Measurements from ENCODE around the gene RFNG.

- no peak for TF ChIP-seq CTCF (IDR thresholded peaks at IDR 0.05)
- TF ChIP-seq EZH2phosphoT487 (IDR thresholded peaks at IDR 0.05): no peak
These were observed 14.9 kb downstream of the RFNG start for GRCh38 chr17:82036634-82037091.

Measured in neural progenitor cell (in vitro differentiated cells).